CD4-positive, alpha-beta T cell treated with Interleukin-15 for 1 hour (primary cell): ENCODE results near the gene NOL8.

Experiments
- DNase-seq: peaks from one replicate; pipeline ENCODE4 v3.0.0-alpha.2; 2020

The NOL8 gene

GRCh38 chr9:92263131-92263530, 62.0 kb downstream of the NOL8 start:
- DNase-seq: no peak

GRCh38 chr9:92257327-92257726, 67.8 kb downstream of the NOL8 start:
- no peak for DNase-seq

- no peak for DNase-seq
Observed at GRCh38 chr9:92254381-92255337, 70.5 kb downstream of the NOL8 start.

- no peak for DNase-seq
Observed at GRCh38 chr9:92253656-92254055, 71.5 kb downstream of the NOL8 start.

- DNase-seq: no peak
Observed at GRCh38 chr9:92247981-92248380, 77.2 kb downstream of the NOL8 start.
